ENCODE data around the gene LACTBL1.
A peak's percentile ranks its signal among the peaks of the same experiment; 100 is the strongest.
"Not testable (repeated sequence)": the region's sequence is repeated elsewhere in the genome, so short reads cannot be mapped to it uniquely, and the experiment has no call there.

Gene LACTBL1, protein sequence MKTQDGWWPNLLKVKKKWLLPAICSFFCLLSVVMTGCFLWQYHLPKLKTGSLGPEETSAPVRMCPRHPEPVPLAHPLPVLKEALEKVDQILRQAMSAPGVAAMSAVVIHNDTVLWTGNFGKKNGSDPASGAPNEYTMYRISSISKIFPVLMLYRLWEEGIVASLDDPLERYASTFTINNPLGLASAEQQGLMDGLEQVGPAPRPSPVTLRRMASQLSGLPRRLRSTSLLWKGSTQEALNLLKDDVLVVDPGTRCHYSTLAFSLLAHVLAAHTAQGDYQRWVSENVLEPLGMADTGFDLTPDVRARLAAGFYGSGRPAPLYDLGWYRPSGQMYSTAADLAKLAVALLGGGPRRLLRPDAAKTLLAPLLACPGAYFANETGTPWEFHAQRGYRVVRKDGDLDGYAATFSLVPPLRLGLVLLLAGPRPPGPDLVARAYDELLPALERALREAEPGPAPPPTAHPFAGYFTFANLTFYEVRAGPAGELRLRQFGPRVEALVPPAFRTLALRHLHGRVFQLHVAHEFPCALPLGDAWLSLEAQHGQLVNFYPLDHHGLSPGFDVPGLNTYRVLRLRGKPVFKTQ

DNA sequence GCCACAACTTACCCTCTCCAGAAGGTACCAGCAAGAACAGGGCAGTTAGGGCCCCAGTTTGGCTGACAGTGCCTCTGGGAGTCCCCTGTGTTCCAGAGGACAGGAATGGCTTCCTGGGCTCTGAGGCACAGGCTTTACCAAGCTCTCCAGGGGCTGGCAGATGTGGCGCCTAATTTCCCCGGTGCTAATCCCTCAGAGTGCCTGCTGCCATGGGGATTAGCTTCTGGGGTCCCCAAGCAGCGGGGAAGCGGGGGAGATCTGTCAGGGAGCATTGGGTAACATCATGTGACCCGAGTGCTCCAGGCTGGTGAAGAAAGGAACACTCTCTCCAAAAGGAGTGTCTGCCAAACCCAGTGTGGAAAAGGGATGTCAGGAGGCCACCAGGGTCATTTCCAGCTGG, at the start of gene LACTBL1:
Gene LACTBL1 (minus strand): TSS at position 107 of the 400 bp plus-strand sequence. CDS start 550 bp downstream, outside the sequence.
- DNase-seq: no peak

DNA sequence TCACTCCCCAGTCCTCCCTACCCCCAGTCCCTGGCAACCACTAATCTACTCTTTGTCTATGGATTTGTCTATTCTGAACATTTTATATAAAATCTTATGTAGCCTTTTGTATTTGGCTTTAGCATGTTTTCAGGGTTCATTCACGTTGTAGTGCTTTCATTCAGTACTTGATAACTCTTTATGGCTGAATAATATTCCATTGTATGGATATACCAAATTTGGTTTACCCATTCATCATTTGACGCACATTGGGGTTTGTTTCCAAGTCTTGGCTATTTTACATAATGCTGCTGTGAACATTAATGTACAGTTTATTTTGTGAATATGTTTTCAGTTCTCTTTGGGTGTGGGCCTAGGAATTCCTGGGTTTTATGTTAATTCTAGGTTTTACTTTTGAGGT, 49.2 kb upstream of the LACTBL1 start:
- no peak for DNase-seq

DNA sequence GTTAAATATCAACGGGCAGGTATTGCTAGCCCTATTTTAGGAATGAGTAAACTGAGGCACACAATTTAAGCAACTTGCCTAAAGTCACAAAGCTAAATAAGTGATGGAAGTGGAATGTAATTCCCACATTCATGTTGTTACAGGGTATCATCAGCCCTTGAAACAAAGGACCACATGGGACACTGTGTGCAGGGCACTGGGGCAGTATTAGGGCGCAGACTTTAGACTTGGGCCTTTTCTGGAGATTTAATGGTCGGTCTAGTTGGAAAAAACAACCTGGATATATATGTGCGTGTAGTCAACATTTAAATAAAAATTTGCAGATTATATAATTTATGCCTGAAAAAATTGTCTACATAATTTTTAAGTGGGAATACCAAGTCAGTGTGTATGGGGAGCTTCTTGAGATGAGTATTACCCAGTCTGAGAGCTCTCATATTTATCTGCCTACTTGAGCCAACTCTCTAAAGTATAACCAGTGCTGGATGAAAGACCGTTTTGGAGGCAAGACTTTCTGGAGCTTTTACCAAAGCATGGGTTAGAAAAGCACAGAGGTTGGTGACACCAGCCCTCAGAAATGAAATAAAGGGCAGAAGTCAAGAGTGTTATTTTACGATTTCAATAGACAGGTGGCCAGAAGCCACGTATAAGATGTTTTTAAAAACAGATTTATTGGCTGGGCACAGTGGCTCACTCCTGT, 48.2 kb upstream of the LACTBL1 start:
- no peak for DNase-seq

DNA sequence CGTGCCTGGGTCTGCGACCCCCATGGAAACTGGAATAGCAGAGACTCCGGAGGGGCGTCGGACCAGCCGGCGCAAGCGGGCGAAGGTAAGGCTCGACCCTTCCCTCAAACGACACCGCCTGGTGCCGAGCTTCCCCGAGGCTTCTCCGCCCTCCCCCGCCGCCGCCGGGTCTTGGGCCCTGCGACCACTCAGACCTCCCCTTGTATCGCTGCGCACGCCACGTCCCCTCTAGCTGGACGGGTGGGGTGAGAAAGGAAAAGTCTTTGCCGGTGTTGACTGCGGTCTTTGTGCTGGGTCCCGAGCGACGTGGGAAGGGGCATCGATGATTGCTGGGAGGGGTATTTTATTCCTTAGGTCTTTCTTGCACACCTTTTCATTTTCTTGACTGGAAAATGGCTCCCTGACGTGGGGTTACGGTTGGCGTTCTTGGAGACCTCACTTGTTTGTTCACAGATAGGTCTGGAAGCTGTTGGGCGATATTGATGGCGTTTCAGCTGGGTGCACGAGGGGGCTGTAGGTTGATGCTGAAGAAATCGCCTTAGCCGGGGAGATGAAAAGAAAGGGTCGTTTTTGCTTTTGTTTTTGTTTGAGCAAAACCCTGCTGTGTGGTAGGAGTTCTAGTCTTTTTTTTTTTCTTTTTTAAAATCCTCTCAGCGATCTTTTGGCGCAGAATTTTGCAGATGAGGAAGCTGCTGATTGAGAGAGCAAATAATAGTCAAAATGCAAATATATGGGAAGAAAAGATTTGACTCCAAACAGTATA, 47.4 kb upstream of the LACTBL1 start:
- DNase-seq: peak; percentile 17

DNA sequence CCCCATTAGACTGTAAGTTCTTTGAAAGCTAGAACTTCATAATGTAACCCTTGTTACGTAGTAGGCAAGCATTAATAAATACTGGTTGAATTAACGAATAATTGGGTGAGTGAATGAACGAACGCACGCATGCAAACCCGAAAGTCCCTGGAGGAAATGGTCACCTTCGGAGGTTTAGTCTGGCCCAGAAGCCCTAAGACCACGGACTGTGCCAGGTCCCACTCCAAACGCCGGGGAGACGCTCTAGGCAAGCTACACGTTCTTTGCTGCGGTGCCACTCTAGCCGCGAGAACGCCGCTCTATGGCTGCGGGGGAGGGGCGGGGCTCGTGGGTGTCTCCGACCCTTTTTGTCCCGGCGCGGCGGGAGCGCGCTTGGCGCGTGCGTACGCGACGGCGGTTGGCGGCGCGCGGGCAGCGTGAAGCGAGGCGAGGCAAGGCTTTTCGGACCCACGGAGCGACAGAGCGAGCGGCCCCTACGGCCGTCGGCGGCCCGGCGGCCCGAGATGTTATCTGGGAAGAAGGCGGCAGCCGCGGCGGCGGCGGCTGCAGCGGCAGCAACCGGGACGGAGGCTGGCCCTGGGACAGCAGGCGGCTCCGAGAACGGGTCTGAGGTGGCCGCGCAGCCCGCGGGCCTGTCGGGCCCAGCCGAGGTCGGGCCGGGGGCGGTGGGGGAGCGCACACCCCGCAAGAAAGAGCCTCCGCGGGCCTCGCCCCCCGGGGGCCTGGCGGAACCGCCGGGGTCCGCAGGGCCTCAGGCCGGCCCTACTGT, 46.6 kb upstream of the LACTBL1 start, which contains the start of gene KDM1A:
Gene KDM1A (plus strand): TSS at position 375 of the 769 bp plus-strand sequence. CDS start 129 bp downstream, at position 504.
- peak; percentile 97 for DNase-seq

DNA sequence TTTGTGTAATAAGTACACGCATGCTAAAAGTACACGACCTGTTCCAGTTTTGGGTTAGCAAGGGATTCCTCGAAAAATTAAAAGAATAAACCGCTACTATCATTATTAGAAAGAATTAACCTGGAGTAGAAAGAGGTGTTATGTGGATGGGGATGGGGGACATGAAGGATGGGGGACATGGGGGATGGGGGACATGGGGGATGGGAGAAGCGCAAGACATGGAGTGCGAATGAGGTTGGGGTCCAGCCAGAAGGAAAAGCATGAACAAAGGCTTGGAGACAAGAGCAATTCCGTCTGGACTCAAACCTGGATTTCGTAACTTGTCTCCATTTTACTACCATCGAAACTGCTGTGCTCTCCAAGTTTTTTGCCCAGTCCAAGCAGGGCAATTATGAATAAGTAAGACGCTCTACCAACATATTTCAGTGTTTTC, 46.0 kb upstream of the LACTBL1 start:
- DNase-seq: no peak

DNA sequence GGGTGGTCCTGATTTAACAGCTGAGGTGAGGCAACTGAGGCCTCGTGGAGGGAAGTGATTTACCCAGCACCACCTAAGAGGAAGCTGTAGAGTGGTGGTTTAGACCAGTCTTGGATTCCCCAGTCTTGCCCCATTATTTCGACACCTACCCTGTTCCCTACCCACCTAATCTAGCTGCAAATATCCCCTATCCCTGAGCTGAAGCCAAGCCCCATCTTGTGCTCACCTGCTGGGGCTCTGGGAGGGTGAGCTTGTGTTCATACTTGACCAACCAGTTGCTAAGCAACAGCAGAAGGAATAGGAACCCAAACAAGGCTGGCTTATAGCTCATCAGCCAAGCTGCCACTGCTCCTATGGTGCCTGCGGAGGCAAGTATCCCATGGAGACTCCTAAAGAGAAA, 41.0 kb upstream of the LACTBL1 start:
- no peak for DNase-seq

DNA sequence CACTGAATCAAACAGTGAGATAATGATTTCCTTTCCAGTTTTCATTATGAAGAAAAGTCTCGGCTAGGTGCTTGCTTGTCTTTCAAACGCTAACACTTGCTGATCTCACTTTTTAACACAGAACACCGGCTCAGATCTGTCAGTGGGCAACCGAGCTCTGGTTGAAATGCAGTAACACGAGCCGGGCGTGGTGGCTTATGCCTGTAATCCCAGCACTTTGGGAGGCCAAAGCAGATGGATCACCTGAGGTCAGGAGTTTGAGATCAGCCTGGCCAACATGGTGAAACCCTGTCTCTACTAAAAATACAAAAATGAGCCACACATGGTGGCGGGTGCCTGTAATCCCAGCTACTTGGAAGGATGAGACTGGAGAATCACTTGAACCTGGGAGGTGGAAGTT, 37.4 kb upstream of the LACTBL1 start:
- not testable (repeated sequence) for DNase-seq

DNA sequence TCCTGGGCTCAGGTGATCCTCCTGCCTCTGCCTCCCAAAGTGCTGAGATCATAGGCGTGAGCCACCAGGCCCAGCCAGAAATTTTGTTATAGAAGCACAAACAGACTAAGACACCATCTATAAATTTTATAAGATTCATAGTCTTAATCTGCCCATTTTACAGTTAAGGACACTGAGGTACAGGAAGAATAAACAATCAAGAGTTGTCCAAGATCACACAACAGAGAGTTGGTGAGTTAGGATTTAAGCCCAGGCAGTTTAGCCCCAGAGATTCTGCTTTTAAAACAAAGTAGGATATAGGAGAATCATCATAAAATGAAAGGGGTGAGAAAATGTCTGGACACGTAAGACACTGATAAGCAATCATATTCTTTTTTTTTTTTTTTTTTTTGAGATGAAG, 36.2 kb upstream of the LACTBL1 start:
- DNase-seq: no peak

DNA sequence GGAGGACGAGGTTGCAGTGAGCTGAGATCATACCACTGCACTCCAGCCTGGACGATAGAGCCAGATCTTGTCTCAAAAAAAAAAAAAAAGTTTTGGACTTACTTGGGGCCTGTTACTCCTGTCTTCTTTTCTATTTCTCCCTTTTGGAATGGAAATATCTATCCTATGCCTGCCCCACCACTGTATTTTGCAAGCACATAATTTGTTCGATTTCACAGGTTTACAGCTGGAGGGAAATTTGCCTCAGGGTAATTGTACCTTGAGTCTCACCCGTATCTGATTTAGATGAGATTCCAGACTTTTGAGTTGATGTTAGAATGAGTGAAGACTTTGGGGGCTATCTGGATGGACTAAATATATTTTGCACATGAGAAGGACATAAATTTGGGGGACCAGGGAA, 34.4 kb upstream of the LACTBL1 start:
- no peak for DNase-seq

DNA sequence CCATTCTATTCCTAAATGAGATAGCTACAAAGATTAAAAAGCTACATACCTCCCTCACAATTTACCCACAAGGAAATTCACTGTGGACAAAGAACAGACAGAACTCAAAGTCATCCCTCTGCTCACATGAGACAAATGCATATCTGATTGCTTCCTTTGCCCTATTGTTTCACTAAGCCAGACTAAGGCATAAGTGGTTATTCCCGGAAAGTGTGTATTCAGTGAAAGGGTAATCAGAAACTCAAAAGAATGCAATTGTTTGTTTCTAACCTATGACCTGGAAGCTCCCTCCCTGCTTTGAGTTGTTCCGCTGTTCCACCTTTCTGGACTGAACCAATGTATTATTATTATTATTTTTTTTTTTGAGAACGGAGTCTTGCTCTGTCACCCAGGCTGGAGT, 32.1 kb upstream of the LACTBL1 start:
- not testable (repeated sequence) for DNase-seq

DNA sequence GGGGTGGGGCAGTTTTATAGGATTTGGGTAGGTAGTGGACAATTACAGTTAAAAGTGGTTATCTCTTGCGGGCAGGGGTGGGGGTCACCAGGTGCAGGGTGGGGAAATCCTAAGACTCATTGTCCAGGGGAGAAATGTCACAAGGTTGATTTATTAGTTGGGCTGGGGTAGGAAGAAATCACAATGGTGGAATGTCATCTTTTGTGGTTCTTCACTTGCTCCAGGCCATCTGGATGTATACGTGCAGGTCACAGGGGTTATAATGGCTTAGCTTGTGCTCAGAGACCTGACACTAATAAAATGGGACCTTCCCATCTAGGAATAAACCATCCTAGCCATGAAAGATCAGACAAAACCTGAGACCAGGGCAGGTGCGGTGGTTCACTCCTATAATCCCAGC, 31.4 kb upstream of the LACTBL1 start:
- no peak for DNase-seq

DNA sequence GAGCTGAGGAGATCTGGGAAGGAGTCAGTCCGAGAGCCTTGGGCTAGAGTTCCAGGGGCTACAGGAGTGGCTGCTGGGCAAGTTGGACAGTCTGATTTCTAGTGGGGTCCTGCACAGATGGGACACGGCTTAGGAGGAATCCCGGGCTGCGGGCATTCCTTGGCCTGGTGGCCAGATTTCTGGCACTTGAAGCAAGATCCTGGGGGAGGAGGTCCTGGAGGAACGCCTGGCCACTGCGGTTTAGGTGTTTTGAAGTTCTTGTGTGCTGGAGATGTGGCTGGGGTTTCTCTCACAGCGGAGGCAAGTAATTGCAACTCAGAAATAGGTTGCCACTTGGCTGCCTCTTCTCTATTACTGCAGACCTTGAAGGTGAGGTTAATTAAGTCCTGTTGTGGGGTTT, 29.6 kb upstream of the LACTBL1 start:
- DNase-seq: not testable (repeated sequence)

DNA sequence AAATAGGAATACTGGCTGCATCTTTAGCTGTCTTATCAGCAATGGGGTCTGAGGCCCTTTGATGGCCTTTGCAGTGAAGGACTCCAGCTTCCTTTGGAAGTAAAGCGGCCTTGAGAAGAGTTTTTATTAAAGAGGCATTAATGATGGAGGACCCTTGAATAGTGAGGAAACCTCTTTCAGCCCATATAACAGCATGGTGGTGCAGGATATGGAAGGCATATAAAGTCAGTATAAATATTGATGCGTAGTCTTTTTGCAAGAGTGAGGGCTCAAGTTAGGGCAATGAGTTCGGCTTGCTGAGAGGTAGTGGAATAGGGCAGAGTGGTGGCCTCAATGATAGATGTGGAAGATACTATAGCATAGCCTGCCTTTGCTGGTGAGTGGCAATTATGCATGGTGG, 27.5 kb upstream of the LACTBL1 start:
- DNase-seq: not testable (repeated sequence)

DNA sequence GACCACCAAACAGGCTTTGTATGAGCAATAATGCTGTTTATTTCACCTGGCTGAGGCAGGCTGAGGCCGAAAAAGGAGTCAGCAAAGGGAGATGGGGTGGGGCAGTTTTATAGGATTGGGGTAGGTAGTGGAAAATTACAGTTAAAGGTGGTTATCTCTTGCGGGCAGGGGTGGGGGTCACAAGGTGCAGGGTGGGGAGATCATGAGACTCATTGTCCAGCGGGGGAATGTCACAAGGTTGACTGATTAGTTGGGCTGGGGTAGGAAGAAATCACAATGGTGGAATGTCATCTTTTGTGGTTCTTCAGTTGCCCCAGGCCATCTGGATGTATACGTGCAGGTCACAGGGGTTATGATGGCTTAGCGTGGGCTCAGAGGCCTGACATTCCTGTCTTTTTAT, 24.9 kb upstream of the LACTBL1 start:
- not testable (repeated sequence) for DNase-seq

DNA sequence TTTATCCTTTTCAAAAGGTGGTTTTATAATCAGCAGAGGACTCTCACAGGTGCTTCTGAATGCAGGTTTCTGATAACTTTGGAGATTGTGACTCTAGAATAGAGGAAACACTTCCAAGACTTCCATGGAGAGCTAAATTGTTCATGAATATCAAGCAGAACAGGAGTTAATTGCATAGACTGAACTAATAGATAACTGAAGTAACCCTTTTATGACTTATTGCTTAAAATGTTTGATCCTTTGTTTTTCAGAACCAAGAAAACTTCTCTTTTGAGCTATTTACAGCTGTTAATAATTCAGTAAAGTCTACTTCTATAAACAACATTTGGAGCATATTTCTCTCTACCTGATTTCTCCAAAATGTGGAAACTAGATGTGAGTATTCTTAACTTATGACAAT, 23.1 kb upstream of the LACTBL1 start:
- no peak for DNase-seq

DNA sequence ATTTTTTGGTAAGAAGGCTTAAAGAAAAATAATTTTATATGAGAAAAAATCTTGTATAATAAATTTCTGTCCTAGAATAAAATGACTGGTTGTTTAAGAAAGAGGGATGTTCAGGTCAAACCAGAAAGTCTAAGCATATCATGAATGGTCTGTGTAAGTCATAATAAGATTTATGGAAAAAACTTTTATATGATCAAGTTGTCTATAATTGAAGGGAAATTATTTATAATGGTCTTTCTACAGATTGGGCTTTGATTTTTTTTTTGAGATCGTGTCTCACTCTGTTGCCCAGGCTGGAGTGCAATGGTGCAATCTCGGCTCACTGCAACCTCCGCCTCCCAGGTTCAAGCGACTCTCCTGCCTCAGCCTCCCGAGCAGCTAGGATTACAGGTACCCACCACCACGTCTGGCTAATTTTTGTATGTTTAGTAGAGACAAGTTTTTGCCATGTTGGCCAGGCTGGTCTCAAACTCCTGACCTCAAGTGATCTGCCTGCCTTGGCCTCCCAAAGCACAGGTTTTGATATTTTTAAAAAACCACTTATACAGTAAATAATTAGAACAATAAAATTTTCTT, 20.6 kb upstream of the LACTBL1 start:
- DNase-seq: not testable (repeated sequence)

DNA sequence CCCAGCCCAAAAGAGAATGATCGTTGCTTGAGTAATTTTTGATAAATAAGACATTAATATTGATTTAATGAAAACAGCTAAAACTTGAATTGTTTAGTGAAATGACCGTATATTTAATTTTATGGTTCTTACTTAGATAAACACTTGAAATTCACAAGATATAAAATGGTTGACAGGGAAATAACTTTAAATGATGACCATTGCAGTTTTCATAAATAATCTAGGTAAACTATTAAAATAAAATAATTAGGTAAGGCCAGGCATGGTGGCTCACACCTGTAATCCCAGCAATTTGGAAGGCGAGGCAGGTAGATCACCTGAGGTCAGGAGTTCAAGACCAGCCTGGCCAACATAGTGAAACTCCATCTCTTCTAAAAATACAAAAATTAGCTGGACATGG, 19.7 kb upstream of the LACTBL1 start:
- DNase-seq: not testable (repeated sequence)

DNA sequence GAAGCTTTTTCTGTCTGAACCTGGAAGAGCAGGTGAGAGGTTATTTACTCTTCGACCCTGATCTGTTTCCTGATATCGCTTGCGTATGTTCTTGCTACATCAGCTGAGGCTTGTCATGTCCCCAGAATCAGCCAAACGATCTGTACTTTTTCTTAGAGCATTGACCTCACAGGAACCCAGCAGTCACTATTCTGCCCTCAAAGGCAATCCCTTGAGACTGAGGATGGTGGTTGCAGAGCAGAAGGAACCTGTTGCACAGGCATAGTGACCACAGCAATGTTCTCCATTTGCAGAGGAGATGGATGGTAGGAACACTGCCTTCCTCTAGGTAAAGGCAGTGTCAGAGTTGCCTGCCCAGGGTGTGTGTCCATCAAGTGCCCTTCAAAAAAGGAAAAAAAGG, 11.3 kb upstream of the LACTBL1 start:
- DNase-seq: no peak

DNA sequence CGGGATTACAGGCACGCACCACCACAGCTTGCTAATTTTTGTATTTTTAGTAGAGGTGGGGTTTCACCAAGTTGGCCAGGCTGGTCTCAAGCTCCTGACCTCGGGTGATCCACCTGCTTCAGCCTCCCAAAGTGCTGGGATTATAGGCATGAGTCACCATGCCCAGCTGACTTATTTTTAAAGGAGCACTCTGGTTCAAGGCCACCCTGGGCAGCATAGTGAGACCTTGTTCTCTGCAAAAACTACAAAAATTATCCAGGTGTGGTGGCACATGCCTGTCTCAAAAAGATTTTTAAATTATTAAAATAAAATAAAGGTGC, 7.8 kb upstream of the LACTBL1 start:
- DNase-seq: not testable (repeated sequence)

DNA sequence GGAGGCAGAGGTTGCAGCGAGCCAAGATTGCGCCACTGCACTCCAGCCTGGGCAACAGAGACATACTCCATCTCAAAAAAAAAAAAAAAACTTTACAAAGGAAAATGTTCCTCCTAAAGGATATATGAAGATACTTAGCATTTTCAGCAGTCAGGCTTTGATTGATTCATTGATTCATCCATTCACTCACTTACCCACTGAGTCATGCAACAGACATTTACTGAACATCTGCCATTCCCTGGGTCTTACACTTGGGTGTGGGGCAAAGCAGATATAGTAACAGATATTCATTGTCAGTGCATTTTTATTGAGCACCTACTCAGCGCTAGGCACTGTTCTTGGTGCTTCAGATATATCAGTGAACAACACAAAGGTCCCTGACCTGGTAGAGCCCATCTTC, 5.6 kb upstream of the LACTBL1 start:
- no peak for DNase-seq
